GM18907 (cell line): ENCODE results near the gene GRPEL2.

Experiments used
- ATAC-seq: cut with Tn5 transposase; IDR thresholded peaks from one replicate; pipeline ENCODE4 v1.9.1; 2021; ENCODE audit warnings: mild to moderate bottlenecking, moderate library complexity; ENCODE audit not compliant: unreplicated experiment

The GRPEL2 gene

DNA sequence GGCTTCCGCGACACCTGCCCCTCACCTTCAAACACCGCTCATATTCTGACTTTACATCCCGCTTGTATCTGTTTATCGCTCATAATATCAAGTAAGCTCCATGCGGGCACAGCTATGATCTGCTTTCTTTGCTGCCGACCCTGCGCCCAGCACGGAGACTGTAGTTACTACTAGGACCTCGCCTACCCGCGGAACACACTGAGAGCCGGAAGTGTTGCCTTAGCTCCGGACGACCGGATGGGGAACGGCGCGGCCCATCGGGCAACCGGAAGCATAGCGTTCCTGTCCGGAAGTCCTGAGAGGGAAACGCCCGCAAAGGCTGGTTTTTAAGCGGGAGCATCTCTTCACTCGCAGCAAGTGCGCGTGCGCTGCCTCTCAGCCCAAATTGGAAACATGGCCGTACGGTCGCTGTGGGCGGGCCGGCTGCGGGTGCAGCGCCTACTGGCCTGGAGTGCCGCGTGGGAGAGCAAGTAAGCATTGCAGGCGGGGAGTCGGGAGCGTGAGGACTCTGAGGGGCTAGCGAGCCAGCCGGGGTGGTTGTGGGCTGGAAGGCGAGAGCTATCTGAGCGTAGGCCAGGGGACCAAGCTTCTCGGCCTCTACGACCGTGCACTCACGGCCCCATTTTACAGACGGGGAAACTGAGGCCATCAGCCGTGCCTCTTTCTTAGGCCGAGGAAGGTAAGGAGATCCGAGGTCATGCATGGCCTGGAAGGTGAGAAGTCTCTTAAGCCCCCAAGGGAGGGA is at the start of gene GRPEL2:
Gene GRPEL2, plus strand, starts transcription at position 353 of the 745 bp plus-strand sequence. Its CDS starts 41 bp downstream, at position 394.
- peak; percentile 98 for ATAC-seq

DNA sequence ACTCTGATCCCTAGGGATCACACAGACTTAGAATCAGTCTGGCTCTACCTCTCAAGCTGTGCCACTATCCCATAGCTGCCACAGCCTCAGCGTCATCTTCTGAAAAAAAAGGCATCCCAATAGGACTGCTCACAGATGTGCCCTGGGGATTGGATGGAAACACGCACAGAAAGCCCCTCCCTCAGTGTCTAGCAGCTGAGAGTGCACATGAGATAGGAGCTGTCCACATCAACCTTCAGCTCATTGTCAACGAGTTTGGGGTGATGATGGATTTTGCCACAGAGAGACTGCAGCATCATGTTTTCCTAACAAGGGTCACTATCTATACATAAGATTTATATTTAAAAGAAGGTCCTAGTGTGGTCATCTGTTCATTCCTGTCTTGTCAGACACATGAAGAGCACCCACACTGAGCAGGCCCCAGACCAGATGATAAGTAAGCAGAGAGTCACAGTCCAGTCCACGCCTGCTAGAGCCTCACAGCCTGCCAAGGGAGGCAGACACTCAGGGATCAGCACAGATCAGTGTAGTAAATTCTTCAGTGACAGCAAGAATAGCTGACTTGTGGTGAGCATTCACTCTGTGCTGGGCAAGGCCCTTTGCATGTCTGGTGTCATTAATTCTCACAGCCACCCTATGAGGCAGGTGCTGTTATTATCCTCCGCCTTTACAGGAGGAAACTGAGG is 47.8 kb upstream of the GRPEL2 start:
- ATAC-seq = no peak

DNA sequence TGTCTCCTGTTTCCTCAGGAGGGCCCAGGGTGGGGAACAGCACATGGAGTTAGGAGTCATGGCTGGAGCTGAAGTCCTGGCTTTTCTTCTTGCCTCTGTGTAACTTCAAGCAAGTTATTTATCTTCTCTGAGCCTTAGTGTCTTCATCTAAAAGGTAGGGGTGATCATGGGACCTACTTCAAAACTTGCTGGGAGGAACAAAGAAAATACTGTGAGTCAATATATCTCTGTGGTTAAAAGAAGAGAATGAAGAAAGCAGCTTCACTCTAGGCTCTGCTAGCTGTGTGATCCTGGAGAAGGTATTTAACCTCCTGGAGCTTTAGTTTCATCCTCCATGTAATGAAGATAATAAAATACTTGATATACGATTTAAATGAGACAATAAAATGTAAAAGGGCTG is 47.1 kb upstream of the GRPEL2 start:
- ATAC-seq = no peak

DNA sequence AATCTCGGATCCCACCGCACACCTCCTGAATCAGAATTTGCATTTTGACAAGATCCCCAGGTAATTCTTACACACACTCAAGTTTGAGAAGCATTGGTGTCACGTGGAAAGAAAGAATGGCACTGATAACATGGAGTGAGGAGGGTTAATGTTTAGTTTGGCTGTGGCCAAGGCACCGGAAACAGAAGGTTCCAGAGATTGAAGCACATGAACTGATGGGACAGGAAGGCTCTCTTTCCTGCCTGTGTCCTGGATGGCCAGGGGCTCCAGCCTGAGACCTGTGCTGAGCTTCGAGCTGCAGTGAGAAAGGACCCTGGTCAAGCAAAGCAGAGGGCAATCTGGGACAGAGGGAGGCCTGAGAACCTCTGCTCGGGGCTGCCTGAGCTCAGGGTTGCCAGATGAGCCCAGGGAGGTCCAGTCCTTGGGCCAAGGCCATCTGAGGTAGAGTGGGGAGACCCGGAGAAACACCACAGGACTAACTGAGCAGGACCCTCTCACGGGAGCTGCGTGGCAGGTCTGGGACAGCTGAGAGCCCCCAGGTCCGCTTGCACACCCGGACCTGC is 46.4 kb upstream of the GRPEL2 start:
- ATAC-seq = peak; percentile 58

DNA sequence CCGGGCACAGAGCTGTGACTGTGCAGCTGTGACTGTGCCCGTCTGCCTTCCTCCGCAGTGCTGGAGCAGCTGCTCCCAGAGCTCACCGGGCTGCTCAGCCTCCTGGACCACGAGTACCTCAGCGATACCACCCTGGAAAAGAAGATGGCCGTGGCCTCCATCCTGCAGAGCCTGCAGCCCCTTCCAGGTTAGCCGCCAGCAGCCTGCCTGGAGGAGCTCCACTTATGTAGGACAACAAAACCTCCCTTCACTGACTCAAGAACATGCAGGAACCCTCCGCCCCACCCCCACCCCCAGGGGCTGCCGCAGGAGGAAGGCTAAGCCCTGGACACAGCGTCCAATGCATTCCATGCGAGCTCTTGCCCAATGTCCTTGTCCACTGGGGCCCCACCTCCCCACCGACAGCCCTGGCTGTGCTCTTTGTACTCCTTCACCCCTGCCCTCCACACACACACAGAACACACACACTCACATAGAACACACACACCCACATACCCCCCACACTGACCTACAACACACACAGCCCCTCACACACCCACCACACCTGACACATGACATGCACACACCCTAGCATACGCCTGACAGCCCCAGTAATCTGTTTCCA is 45.7 kb upstream of the GRPEL2 start:
- no peak for ATAC-seq

- ATAC-seq = no peak
These were observed 44.9 kb upstream of the GRPEL2 start for GRCh38 chr5:149300441-149300840.

DNA sequence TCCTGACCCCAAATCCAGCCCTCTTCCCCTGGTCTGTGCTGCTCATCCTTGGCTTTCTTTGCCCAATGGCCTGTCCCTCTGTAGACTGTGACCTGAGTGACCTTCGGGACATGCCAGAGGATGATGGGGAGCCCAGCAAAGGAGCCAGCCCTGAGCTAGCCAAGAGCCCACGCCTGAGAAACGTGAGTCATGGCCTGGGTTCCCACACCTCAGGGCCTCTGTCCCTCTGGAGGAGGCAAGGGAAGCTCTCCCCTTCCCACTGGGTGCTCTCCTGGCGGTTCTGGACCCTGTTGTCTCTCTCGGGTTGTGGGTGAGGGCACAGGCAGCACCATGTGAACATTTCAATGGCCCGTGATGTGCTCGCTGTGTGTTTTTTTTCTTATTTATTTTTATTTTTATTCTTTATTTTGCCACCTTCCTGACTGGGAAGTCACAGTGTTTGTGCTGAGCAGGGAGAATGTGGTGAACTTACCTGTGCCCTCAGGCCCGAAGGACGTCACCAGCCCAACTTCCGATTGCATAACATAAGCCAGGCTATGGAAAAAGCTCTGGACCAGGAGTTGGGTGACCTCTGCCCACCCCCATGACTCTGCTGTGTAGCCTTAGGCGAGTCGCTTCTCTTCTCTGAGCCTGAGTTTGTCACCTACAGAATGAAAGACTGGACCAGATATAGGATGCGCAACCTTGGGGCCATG is 44.1 kb upstream of the GRPEL2 start:
- ATAC-seq = no peak

DNA sequence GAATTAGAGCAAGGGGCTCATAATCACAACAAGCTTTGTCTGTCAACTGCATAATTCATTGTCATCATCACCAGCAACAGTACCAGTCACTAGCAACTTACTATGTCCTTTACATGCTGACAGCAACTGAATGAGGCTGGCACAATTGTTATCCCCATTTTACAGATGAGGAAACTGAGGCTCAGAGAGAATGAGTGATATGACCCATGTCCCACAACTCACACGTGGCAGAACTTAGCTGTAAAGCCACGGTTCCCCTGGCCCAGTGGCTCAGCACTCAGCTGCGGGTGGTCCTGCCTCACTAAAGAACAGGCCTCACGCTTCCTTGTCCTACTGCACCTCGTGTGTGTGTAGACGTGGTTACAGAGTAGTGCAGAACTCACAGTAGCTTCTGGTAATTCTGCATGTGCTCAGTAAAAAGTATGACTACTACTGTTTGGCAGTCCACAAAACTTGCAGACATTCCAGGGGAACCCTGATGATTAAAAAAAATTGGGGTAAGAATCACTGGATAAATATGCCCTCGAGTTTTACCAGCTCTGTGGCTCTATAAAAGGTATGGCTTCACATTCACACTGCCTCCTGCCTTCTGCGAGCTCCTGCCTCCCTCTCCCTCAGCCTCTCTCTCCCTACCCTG is 43.4 kb upstream of the GRPEL2 start:
- ATAC-seq = no peak

- no peak for ATAC-seq
These were observed 42.7 kb upstream of the GRPEL2 start for GRCh38 chr5:149302641-149303040.

GRCh38 chr5:149303210-149303609 is 42.1 kb upstream of the GRPEL2 start:
- no peak for ATAC-seq

DNA sequence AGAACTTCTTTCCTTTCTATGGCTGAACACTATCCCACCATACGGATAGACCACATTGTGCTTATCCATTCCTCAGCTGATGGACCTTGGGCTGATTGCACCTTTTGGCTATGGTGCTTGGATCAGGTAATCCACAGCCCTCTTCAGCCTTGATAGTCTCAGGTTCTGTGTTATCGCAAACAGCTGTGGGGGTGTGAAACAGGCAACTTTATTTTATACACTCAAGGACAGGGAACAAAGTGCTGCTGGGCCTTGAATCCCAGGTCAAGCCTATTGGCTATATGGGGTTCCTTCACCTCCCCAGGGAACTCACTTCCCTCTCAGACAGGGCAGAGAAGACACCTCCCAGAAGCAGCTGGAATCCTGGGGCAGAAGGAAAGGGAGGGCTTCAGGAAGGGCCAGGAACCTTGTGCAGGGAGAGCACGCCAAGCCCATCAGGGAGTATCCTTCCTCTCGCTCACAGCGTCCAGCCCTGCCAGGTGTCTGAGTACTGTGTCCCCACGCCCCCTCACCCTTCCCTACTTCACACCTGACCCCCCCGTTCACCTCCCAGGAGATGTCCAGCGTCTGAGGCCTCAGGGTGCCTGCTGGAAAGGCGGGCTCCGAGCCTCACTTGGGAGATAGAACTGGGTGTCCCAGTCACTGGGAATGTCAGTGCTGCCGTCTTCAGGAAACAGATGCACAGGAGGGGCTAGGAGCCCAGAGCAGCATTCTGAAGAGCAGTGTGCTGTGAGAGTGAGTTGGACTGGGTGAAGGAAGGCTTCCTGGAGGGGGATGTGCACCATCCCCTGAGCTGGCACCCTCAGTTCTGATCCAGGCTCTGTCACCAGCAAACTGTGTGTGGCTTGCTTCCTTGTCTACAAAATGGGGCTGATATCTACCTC is 40.9 kb upstream of the GRPEL2 start:
- ATAC-seq = no peak

GRCh38 chr5:149309354-149309753 is 35.9 kb upstream of the GRPEL2 start:
- no peak for ATAC-seq

- ATAC-seq = no peak
These were observed 34.8 kb upstream of the GRPEL2 start for GRCh38 chr5:149310488-149310887.

DNA sequence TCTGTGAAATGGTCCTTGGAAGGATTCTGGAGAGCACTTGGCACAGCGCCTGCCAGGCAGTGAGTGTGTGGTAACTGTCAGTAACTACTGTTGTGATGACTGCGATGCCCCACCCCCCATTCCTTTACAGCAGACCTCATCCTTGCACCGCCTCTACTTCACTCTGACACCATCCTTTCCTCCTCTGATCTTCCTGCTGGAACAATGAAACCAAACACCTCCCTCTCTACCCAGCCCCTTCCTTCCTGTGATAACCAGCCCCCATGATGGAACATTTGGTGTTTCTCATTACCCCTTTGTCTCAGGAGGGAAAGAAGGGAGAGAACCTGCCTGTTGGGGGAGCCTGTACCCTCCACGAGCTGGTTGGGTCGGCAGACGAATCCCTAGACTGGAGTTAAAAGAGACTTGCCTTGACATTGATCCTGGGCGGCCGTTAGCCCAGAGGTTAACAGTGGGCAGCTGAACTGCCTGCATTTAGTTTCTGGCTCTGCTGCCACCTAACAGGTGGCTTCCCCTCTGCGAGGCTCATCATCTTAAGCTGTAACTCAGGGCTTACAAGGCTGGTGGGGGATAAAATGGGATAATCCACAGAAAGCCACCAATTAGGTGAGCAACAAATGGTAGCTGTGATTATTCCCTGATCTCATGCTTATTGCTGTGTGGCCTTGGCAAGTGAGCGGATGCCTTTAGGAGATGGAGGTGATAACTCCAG is 34.2 kb upstream of the GRPEL2 start:
- ATAC-seq = no peak

GRCh38 chr5:149313151-149313841 is 32.0 kb upstream of the GRPEL2 start:
- ATAC-seq = no peak

- ATAC-seq = no peak
These were observed 30.7 kb upstream of the GRPEL2 start for GRCh38 chr5:149314571-149315111.

GRCh38 chr5:149315753-149316152 is 29.5 kb upstream of the GRPEL2 start:
- ATAC-seq = no peak
